Fibroblast of lung (primary cell): Measurements from ENCODE around the gene ZNF384. TPM values are rescaled to one million over a fixed set of nuclear protein-coding genes. Genes with fewer than 3 reads are reported as not detected.
A peak's percentile ranks its signal among the peaks of the same experiment; 100 is the strongest.

Experiments
- DNase-seq, 2 donors: peaks; one replicate each; pipeline versions ENCODE4 v3.0.0 to v3.0.0-alpha.2; 2010; ENCODE audit warnings: low read depth in 2 of 2
- H2AFZ ChIP-seq: 2 replicates; pipeline ENCODE4 v1.5.1; 2012; ENCODE audit warnings: low read length, control low read depth, inconsistent platforms
- H3K27ac ChIP-seq: 2 replicates; pipeline ENCODE4 v1.5.1; 2011; ENCODE audit warnings: low read length, control low read depth; ENCODE audit not compliant: insufficient read depth
- H3K27me3 ChIP-seq: 2 replicates; pipeline ENCODE4 v1.5.1; 2011; ENCODE audit warnings: mild to moderate bottlenecking, low read length; ENCODE audit not compliant: control insufficient read depth, insufficient read depth
- H3K36me3 ChIP-seq: 2 replicates; pipeline ENCODE4 v1.5.1; 2011; ENCODE audit warnings: low read length; ENCODE audit not compliant: control insufficient read depth, insufficient read depth
- H3K4me1 ChIP-seq: 2 replicates; pipeline ENCODE4 v1.5.1; 2011; ENCODE audit warnings: low read length; ENCODE audit not compliant: control insufficient read depth, insufficient read depth; ENCODE audit errors: extremely low read depth
- H3K4me2 ChIP-seq: 2 replicates; pipeline ENCODE4 v1.5.1; 2011; ENCODE audit warnings: low read length, control low read depth; ENCODE audit not compliant: insufficient read depth; ENCODE audit errors: extremely low read depth
- H3K4me3 ChIP-seq, 4 experiments: fragments of 200-600 bp in 1 of 4; sonication (generic) in 1 of 4; replicated peaks in 1 of 4; 2 replicates each; pipeline ENCODE4 v1.5.1; 2011 to 2016; ENCODE audit warnings: low read length in 4 of 4, low read depth in 3 of 4, mild to moderate bottlenecking in 3 of 4, control low read depth in 2 of 4, inconsistent platforms in 1 of 4, mixed read lengths in 1 of 4; ENCODE audit not compliant: insufficient read depth in 1 of 4; ENCODE audit errors: control extremely low read depth in 1 of 4
- H3K79me2 ChIP-seq: 2 replicates; pipeline ENCODE4 v1.5.1; 2012; ENCODE audit warnings: mild to moderate bottlenecking, low read length, inconsistent platforms; ENCODE audit not compliant: control insufficient read depth, insufficient read depth
- H3K9ac ChIP-seq: 2 replicates; pipeline ENCODE4 v1.5.1; 2011; ENCODE audit warnings: mild to moderate bottlenecking, low read length, control low read depth; ENCODE audit not compliant: insufficient read depth
- H3K9me3 ChIP-seq: 2 replicates; pipeline ENCODE4 v1.5.1; 2012; ENCODE audit warnings: low read depth, low read length; ENCODE audit not compliant: control insufficient read depth, insufficient read depth
- H4K20me1 ChIP-seq: 2 replicates; pipeline ENCODE4 v1.5.1; 2011; ENCODE audit warnings: low read length; ENCODE audit not compliant: control insufficient read depth, insufficient read depth; ENCODE audit errors: extremely low read depth
- CTCF ChIP-seq, 2 donors: IDR thresholded peaks in 1 of 2; conservative IDR thresholded peaks in 1 of 2; 1 replicate in 1 of 2; 2 replicates in 1 of 2; pipeline ENCODE4 v1.5.1; 2011 to 2012; ENCODE audit warnings: low read length in 2 of 2, control low read depth in 1 of 2, inconsistent platforms in 1 of 2, low read depth in 1 of 2, mild to moderate bottlenecking in 1 of 2
- EZH2 ChIP-seq: IDR thresholded peaks from 2 replicates; pipeline ENCODE4 v1.5.1; 2012; ENCODE audit warnings: low read length, control low read depth, mild to moderate bottlenecking; ENCODE audit errors: missing control alignments
- polyA plus RNA-seq, 2 donors: library from polyadenylated mRNA; depleted of rRNA in 1 of 2; stranded (reverse) in 1 of 2; unstranded in 1 of 2; fragments of >200 nt; gene quantifications; 2 replicates each; pipeline ENCODE4 v1.2.1, GENCODE V29; 2011 to 2012; ENCODE audit warnings: missing spikeins in 1 of 2
- total RNA-seq: library from RNA; depleted of rRNA; stranded (reverse); fragments of >200 nt; gene quantifications from 2 replicates; pipeline ENCODE4 v1.2.1, GENCODE V29; 2014

Gene ZNF384
- total and polyA plus RNA-seq, 2 donors (not counting 1 experiment from before 2014, with no cell fraction given), result 12.2 to 34.8 TPM

DNA sequence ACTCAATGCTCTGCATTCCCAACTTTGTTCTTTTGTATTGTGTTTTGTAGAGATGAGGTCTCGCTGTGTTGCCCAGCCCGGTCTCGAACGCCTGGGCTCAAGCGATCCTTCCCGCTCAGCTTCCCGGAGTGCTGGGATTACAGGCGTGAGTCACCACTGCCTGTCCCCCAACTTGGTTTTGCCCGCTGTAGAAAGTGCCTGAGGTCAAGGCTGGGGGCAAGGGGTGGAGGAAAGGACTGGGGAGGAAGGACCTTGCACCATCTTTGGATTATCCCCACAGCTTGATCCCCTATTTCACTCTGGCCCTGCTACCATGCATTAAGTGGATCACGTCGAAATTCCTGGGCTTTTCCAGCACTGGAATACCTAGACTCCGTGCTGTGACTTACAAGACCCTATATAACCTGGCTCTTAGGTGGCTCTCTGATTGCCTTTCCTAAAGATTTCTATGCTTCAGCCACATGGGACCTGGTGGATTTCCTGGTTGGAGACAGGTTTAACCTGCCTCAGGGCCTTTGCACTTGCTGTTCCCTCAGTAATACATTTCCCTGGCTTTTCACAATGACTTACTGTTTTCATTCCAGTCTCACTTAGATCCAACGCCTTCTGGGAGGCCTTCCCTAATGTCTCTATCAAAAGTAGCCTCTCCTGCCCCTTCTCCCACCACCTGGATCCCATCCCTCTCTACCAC lies 12.0 kb upstream of the ZNF384 start:
- no peak for DNase-seq
- Histone ChIP-seq H3K27me3 (peaks cover 40% of the 10 kb centered on the region), H3K36me3 (no peaks in the 10 kb centered on the region), H3K4me1 (peaks cover 6% of the 10 kb centered on the region), H3K9ac (no peak overlapping the region), H3K9me3 (no peaks in the 10 kb centered on the region), H4K20me1 (no peaks in the 10 kb centered on the region), H3K4me2 (peak overlapping the region; percentile 87), H3K79me2 (no peaks in the 10 kb centered on the region), H2AFZ (peak overlapping the region; percentile 85), H3K27ac (no peak overlapping the region), H3K4me3 (peak overlapping the region in 3 of 4 experiments; percentile 46 to 60 (median 54))
- TF ChIP-seq CTCF (conservative IDR thresholded peaks at IDR 0.05 in 1 of 2, IDR thresholded peaks at IDR 0.05 in 1 of 2; ENCODE audit: low read depth in 1 of 2, low read length in 2 of 2) (no peak), EZH2 (peak; percentile 52)

DNA sequence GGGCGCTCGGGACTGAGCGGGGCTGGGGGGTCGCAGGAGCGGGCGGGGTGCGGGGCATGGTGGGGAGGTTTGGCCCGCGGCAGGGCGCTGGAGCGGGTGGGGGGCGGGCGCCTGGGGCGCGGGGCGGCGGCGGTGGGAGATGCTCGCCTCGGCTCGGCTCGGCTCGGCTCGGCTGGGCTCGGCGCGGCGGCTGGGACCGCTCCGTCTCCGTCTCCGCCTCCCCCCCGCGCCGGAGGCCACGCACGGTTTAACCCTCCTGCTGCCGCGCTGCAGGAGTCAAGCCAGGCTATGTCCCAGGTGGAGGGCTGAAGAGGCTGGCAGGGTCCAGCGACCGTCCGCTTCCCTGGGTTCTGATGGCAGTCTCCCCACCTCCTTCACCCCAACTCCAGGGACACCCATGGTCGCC lies 11.5 kb upstream of the ZNF384 start, which contains the start of gene PIANP:
TSS of gene PIANP (minus strand) at position 170 of the 406 bp plus-strand sequence. CDS start 2,754 bp downstream, outside the sequence.
- H3K27me3 ChIP-seq, result peaks cover 40% of the 10 kb centered on the region
- peak within 1 kb of the TSS; percentile 85 for H2AFZ ChIP-seq
- peak in 1 of 2 donors; percentile 34 for DNase-seq
- H3K9me3 ChIP-seq, result no peaks in the 10 kb centered on the region
- peak within 1 kb of the TSS; percentile 19 to 65 (median 53) for H3K4me3 ChIP-seq
- TF ChIP-seq EZH2 (no peak), CTCF (conservative IDR thresholded peaks at IDR 0.05 in 1 of 2, IDR thresholded peaks at IDR 0.05 in 1 of 2; ENCODE audit: low read depth in 1 of 2, low read length in 2 of 2) (no peak)
- H3K36me3 ChIP-seq, result no peaks in the 10 kb centered on the region
- H3K9ac ChIP-seq, result peak within 1 kb of the TSS; percentile 32
- no peaks in the 10 kb centered on the region for H4K20me1 ChIP-seq
- peak within 1 kb of the TSS; percentile 87 for H3K4me2 ChIP-seq
- H3K4me1 ChIP-seq, result peaks cover 6% of the 10 kb centered on the region
- H3K27ac ChIP-seq, result no peak within 1 kb of the TSS
- H3K79me2 ChIP-seq, result no peaks in the 10 kb centered on the region

- Histone ChIP-seq H3K4me2 (peak overlapping the region; percentile 66), H3K4me3 (peak overlapping the region; percentile 19 to 65 (median 48)), H4K20me1 (no peaks in the 10 kb centered on the region), H3K9me3 (no peaks in the 10 kb centered on the region), H3K27ac (no peak overlapping the region), H3K27me3 (peaks cover 40% of the 10 kb centered on the region), H3K9ac (peak overlapping the region; percentile 32), H2AFZ (peak overlapping the region; percentile 26), H3K36me3 (no peaks in the 10 kb centered on the region), H3K79me2 (no peaks in the 10 kb centered on the region), H3K4me1 (peaks cover 6% of the 10 kb centered on the region)
- DNase-seq, result no peak
- no peak for TF ChIP-seq EZH2
- TF ChIP-seq CTCF (conservative IDR thresholded peaks at IDR 0.05 in 1 of 2, IDR thresholded peaks at IDR 0.05 in 1 of 2; ENCODE audit: low read depth in 1 of 2, low read length in 2 of 2), result no peak
Measured at GRCh38 chr12:6699989-6700645, 10.9 kb upstream of the ZNF384 start.
